Fibroblast of lung (primary cell): ENCODE measurements around the gene TSHZ2. TPM values are rescaled to one million over a fixed set of nuclear protein-coding genes. Genes with fewer than 3 reads are reported as not detected.

ENCODE experiments used
- DNase-seq, 2 donors: peaks; one replicate each; pipeline versions ENCODE4 v3.0.0 to v3.0.0-alpha.2; 2010; ENCODE audit warnings: low read depth in 2 of 2
- H2AFZ ChIP-seq: 2 replicates; pipeline ENCODE4 v1.5.1; 2012; ENCODE audit warnings: low read length, control low read depth, inconsistent platforms
- H3K27ac ChIP-seq: 2 replicates; pipeline ENCODE4 v1.5.1; 2011; ENCODE audit warnings: low read length, control low read depth; ENCODE audit not compliant: insufficient read depth
- H3K27me3 ChIP-seq: 2 replicates; pipeline ENCODE4 v1.5.1; 2011; ENCODE audit warnings: mild to moderate bottlenecking, low read length; ENCODE audit not compliant: control insufficient read depth, insufficient read depth
- H3K36me3 ChIP-seq: 2 replicates; pipeline ENCODE4 v1.5.1; 2011; ENCODE audit warnings: low read length; ENCODE audit not compliant: control insufficient read depth, insufficient read depth
- H3K4me1 ChIP-seq: 2 replicates; pipeline ENCODE4 v1.5.1; 2011; ENCODE audit warnings: low read length; ENCODE audit not compliant: control insufficient read depth, insufficient read depth; ENCODE audit errors: extremely low read depth
- H3K4me2 ChIP-seq: 2 replicates; pipeline ENCODE4 v1.5.1; 2011; ENCODE audit warnings: low read length, control low read depth; ENCODE audit not compliant: insufficient read depth; ENCODE audit errors: extremely low read depth
- H3K4me3 ChIP-seq, 4 experiments: fragments of 200-600 bp in 1 of 4; sonication (generic) in 1 of 4; replicated peaks in 1 of 4; 2 replicates each; pipeline ENCODE4 v1.5.1; 2011 to 2016; ENCODE audit warnings: low read length in 4 of 4, low read depth in 3 of 4, mild to moderate bottlenecking in 3 of 4, control low read depth in 2 of 4, inconsistent platforms in 1 of 4, mixed read lengths in 1 of 4; ENCODE audit not compliant: insufficient read depth in 1 of 4; ENCODE audit errors: control extremely low read depth in 1 of 4
- H3K79me2 ChIP-seq: 2 replicates; pipeline ENCODE4 v1.5.1; 2012; ENCODE audit warnings: mild to moderate bottlenecking, low read length, inconsistent platforms; ENCODE audit not compliant: control insufficient read depth, insufficient read depth
- H3K9ac ChIP-seq: 2 replicates; pipeline ENCODE4 v1.5.1; 2011; ENCODE audit warnings: mild to moderate bottlenecking, low read length, control low read depth; ENCODE audit not compliant: insufficient read depth
- H3K9me3 ChIP-seq: 2 replicates; pipeline ENCODE4 v1.5.1; 2012; ENCODE audit warnings: low read depth, low read length; ENCODE audit not compliant: control insufficient read depth, insufficient read depth
- H4K20me1 ChIP-seq: 2 replicates; pipeline ENCODE4 v1.5.1; 2011; ENCODE audit warnings: low read length; ENCODE audit not compliant: control insufficient read depth, insufficient read depth; ENCODE audit errors: extremely low read depth
- EZH2 ChIP-seq: IDR thresholded peaks from 2 replicates; pipeline ENCODE4 v1.5.1; 2012; ENCODE audit warnings: low read length, control low read depth, mild to moderate bottlenecking; ENCODE audit errors: missing control alignments
- polyA plus RNA-seq, 2 donors: library from polyadenylated mRNA; depleted of rRNA in 1 of 2; stranded (reverse) in 1 of 2; unstranded in 1 of 2; fragments of >200 nt; gene quantifications; 2 replicates each; pipeline ENCODE4 v1.2.1, GENCODE V29; 2011 to 2012; ENCODE audit warnings: missing spikeins in 1 of 2
- total RNA-seq: library from RNA; depleted of rRNA; stranded (reverse); fragments of >200 nt; gene quantifications from 2 replicates; pipeline ENCODE4 v1.2.1, GENCODE V29; 2014
- TF ChIP-seq, protein P1 (sequence below), 2 donors: IDR thresholded peaks in 1 of 2; conservative IDR thresholded peaks in 1 of 2; 1 replicate in 1 of 2; 2 replicates in 1 of 2; pipeline ENCODE4 v1.5.1; 2011 to 2012; ENCODE audit warnings: low read length in 2 of 2, control low read depth in 1 of 2, inconsistent platforms in 1 of 2, low read depth in 1 of 2, mild to moderate bottlenecking in 1 of 2

Gene TSHZ2
- total and polyA plus RNA-seq, 2 donors (not counting 1 experiment from before 2014, with no cell fraction given) = 0.15 to 2.6 TPM

DNA sequence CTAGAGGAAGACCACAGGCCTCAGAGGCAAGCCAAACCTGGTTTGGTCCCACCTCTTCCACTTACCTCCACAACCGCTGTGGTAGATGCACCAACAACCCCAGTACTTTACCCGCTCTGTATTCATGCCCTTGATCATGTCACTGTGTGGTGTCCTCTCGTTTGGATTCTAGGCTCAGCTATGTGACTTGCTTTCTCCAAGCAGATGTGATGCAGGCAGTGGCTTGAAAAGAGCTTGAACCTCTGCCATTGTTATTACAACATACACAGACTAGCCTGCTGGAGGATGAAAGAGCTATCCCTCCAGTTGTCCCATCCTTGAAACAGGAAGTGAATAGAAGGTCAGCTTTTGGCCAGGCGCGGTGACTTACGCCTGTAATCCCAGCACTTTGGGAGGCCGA, 473.8 kb downstream of the TSHZ2 start:
- no peaks in the 10 kb centered on the region for H3K9me3 ChIP-seq
- no peak for DNase-seq
- H4K20me1 ChIP-seq = no peaks in the 10 kb centered on the region
- no peak overlapping the region for H3K4me2 ChIP-seq
- H3K4me1 ChIP-seq = no peaks in the 10 kb centered on the region
- no peak overlapping the region for H3K9ac ChIP-seq
- TF ChIP-seq, protein P1, sequence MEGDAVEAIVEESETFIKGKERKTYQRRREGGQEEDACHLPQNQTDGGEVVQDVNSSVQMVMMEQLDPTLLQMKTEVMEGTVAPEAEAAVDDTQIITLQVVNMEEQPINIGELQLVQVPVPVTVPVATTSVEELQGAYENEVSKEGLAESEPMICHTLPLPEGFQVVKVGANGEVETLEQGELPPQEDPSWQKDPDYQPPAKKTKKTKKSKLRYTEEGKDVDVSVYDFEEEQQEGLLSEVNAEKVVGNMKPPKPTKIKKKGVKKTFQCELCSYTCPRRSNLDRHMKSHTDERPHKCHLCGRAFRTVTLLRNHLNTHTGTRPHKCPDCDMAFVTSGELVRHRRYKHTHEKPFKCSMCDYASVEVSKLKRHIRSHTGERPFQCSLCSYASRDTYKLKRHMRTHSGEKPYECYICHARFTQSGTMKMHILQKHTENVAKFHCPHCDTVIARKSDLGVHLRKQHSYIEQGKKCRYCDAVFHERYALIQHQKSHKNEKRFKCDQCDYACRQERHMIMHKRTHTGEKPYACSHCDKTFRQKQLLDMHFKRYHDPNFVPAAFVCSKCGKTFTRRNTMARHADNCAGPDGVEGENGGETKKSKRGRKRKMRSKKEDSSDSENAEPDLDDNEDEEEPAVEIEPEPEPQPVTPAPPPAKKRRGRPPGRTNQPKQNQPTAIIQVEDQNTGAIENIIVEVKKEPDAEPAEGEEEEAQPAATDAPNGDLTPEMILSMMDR (conservative IDR thresholded peaks at IDR 0.05 in 1 of 2, IDR thresholded peaks at IDR 0.05 in 1 of 2; ENCODE audit: low read depth in 1 of 2, low read length in 2 of 2) = no peak
- TF ChIP-seq EZH2 = no peak
- no peaks in the 10 kb centered on the region for H3K27me3 ChIP-seq
- H3K27ac ChIP-seq = no peak overlapping the region
- no peaks in the 10 kb centered on the region for H3K36me3 ChIP-seq
- H2AFZ ChIP-seq = no peak overlapping the region
- no peaks in the 10 kb centered on the region for H3K79me2 ChIP-seq
- H3K4me3 ChIP-seq = no peak overlapping the region

DNA sequence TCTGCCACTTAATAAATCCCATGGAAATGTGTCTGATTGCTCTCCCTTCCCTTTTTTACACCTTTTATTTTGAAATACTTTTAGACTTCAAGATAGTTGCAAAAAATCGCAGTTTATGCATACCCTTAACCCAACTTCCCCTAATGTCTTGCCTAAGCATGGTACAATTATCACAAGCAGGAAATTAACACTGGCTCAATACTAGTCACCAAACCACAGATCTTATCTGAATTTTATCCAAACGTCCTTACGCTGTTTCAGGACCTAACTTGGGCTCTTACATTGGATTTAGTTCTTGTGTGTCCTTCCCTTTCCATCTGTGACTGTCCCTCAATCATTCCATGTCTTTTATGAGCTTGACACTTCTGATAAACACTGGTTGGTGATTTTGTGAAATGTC, 475.2 kb downstream of the TSHZ2 start:
- Histone ChIP-seq H3K36me3 (no peaks in the 10 kb centered on the region), H3K4me1 (no peaks in the 10 kb centered on the region), H2AFZ (no peak overlapping the region), H4K20me1 (no peaks in the 10 kb centered on the region), H3K27ac (no peak overlapping the region), H3K4me2 (no peak overlapping the region), H3K4me3 (no peak overlapping the region), H3K79me2 (no peaks in the 10 kb centered on the region), H3K27me3 (no peaks in the 10 kb centered on the region), H3K9me3 (no peaks in the 10 kb centered on the region), H3K9ac (no peak overlapping the region)
- no peak for DNase-seq
- TF ChIP-seq, protein P1 (conservative IDR thresholded peaks at IDR 0.05 in 1 of 2, IDR thresholded peaks at IDR 0.05 in 1 of 2; ENCODE audit: low read depth in 1 of 2, low read length in 2 of 2) = no peak
- no peak for TF ChIP-seq EZH2

DNA sequence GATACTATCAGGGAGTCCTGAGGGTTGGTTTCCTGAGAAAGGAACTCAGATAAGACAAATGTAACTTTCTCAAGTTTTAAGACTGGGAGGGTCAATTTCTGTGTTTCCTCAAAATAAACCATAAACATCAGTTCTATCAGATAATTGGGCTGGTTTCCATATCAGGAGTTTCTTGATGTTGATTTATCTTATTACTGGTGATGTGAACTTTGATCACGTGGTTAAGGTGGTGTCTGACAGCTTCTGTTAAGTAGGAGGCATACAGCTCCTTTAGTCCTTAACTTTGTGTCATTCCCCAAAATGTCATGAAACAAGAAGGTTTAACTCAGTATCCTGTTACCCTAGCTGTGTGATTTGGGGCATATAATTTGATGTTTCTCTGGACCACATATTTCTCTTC, 476.3 kb downstream of the TSHZ2 start:
- Histone ChIP-seq H2AFZ (no peak overlapping the region), H3K9me3 (no peaks in the 10 kb centered on the region)

More for the DNA sequence above, 476.3 kb downstream of the TSHZ2 start:
- Histone ChIP-seq H3K79me2 (no peaks in the 10 kb centered on the region), H3K4me2 (no peak overlapping the region), H3K36me3 (no peaks in the 10 kb centered on the region), H3K27ac (no peak overlapping the region), H3K4me1 (no peaks in the 10 kb centered on the region), H3K27me3 (no peaks in the 10 kb centered on the region), H4K20me1 (no peaks in the 10 kb centered on the region), H3K9ac (no peak overlapping the region), H3K4me3 (no peak overlapping the region)
- no peak for DNase-seq
- TF ChIP-seq, protein P1 (conservative IDR thresholded peaks at IDR 0.05 in 1 of 2, IDR thresholded peaks at IDR 0.05 in 1 of 2; ENCODE audit: low read depth in 1 of 2, low read length in 2 of 2) = no peak
- TF ChIP-seq EZH2 = no peak
